Neural cell (in vitro differentiated cells): ENCODE results near the gene ZFYVE1. TPM values are rescaled to one million over a fixed set of nuclear protein-coding genes. Genes with fewer than 3 reads are reported as not detected.

Experiments used
- H2AFZ ChIP-seq: fragments of 200-600, 300-800 bp; sonication (generic), shearing (Covaris generic); 2 replicates; pipeline ENCODE4 v1.6.0; 2014; ENCODE audit warnings: low read depth, mild to moderate bottlenecking, antibody characterized with exemption, low read length, moderate library complexity
- H3F3A ChIP-seq: fragments of 200-600 bp; shearing (Covaris generic); 2 replicates; pipeline ENCODE4 v1.6.1; 2016; ENCODE audit warnings: mild to moderate bottlenecking, moderate library complexity, mixed read lengths, antibody characterized with exemption, low read length; ENCODE audit not compliant: insufficient read depth, poor library complexity, severe bottlenecking
- H3K27ac ChIP-seq: fragments of 200-600, 300-800 bp; sonication (generic), shearing (Covaris generic); 2 replicates; pipeline ENCODE4 v1.5.1; 2014; ENCODE audit warnings: mild to moderate bottlenecking, low read length, moderate library complexity
- H3K27me3 ChIP-seq: fragments of 300-800, 200-600 bp; sonication (generic), shearing (Covaris generic); 2 replicates; pipeline ENCODE4 v1.6.0; 2014; ENCODE audit warnings: mild to moderate bottlenecking, low read depth, low read length, moderate library complexity; ENCODE audit not compliant: insufficient read depth
- H3K36me3 ChIP-seq: fragments of 300-800, 200-600 bp; sonication (generic), shearing (Covaris generic); 2 replicates; pipeline ENCODE4 v1.5.1; 2014; ENCODE audit warnings: mild to moderate bottlenecking, antibody characterized with exemption, low read length, moderate library complexity; ENCODE audit not compliant: insufficient read depth
- H3K4me2 ChIP-seq: fragments of 300-800, 200-600 bp; sonication (generic), shearing (Covaris generic); 2 replicates; pipeline ENCODE4 v1.6.0; 2014; ENCODE audit warnings: mild to moderate bottlenecking, low read length
- H3K4me3 ChIP-seq: fragments of 300-800, 200-600 bp; sonication (generic), shearing (Covaris generic); 2 replicates; pipeline ENCODE4 v1.5.1; 2014; ENCODE audit warnings: mild to moderate bottlenecking, low read length, moderate library complexity
- H3K79me2 ChIP-seq: fragments of 200-600 bp; shearing (Covaris generic); replicated peaks from 2 replicates; pipeline ENCODE4 v1.6.0; 2014; ENCODE audit warnings: mild to moderate bottlenecking, low read length, moderate library complexity; ENCODE audit not compliant: insufficient read depth
- H3K9ac ChIP-seq: fragments of 300-800, 200-600 bp; sonication (generic), shearing (Covaris generic); 2 replicates; pipeline ENCODE4 v1.6.1; 2016; ENCODE audit warnings: mild to moderate bottlenecking, low read length, mixed read lengths
- H3K9me2 ChIP-seq: fragments of 200-600 bp; shearing (Covaris generic); 2 replicates; pipeline ENCODE4 v1.6.1; 2016; ENCODE audit warnings: mild to moderate bottlenecking, low read length, mixed read lengths; ENCODE audit not compliant: insufficient read depth
- H3K9me3 ChIP-seq: fragments of 200-600, 300-800 bp; sonication (generic), shearing (Covaris generic); 2 replicates; pipeline ENCODE4 v1.6.1; 2016; ENCODE audit warnings: mild to moderate bottlenecking, mixed run types, low read length, moderate library complexity, mixed read lengths
- H4K20me1 ChIP-seq: fragments of 200-600 bp; shearing (Covaris generic); 2 replicates; pipeline ENCODE4 v1.6.1; 2016; ENCODE audit warnings: mild to moderate bottlenecking, mixed run types; ENCODE audit not compliant: insufficient read depth
- EP300 ChIP-seq: fragments of 450-650 bp; conservative IDR thresholded peaks from 2 replicates; pipeline ENCODE4 v1.6.1; 2014; ENCODE audit warnings: antibody characterized with exemption, mild to moderate bottlenecking, moderate library complexity; ENCODE audit not compliant: poor library complexity, severe bottlenecking
- EZH2 ChIP-seq: fragments of 200-600, 300-800 bp; shearing (Covaris generic), sonication (generic); IDR thresholded peaks from 2 replicates; pipeline ENCODE4 v1.6.1; 2014; ENCODE audit warnings: antibody characterized with exemption, low read length, borderline replicate concordance, mild to moderate bottlenecking; ENCODE audit not compliant: insufficient read depth, poor library complexity, severe bottlenecking
- MXI1 ChIP-seq: fragments of 450-650 bp; conservative IDR thresholded peaks from 2 replicates; pipeline ENCODE4 v1.6.1; 2014; ENCODE audit warnings: antibody characterized with exemption, mild to moderate bottlenecking; ENCODE audit not compliant: poor library complexity, severe bottlenecking
- POLR2AphosphoS5 ChIP-seq: IDR thresholded peaks from 2 replicates; pipeline ENCODE4 v1.6.1; 2012
- RAD21 ChIP-seq: fragments of 450-650 bp; conservative IDR thresholded peaks from 2 replicates; pipeline ENCODE4 v1.6.1; 2014; ENCODE audit warnings: antibody characterized with exemption, mild to moderate bottlenecking, moderate library complexity
- SMC3 ChIP-seq: fragments of 450-650 bp; conservative IDR thresholded peaks from 2 replicates; pipeline ENCODE4 v1.6.1; 2014; ENCODE audit warnings: antibody characterized with exemption, mild to moderate bottlenecking, moderate library complexity; ENCODE audit not compliant: poor library complexity
- TAF1 ChIP-seq: IDR thresholded peaks from 2 replicates; pipeline ENCODE4 v1.6.1; 2012; ENCODE audit warnings: low read depth
- polyA plus RNA-seq: library from polyadenylated mRNA; depleted of rRNA; stranded (reverse); fragments of >200 nt; gene quantifications from 2 replicates; pipeline ENCODE4 v1.2.3, GENCODE V29; 2014
- TF ChIP-seq, protein P1 (sequence below): fragments of 450-650 bp; IDR thresholded peaks from 2 replicates; pipeline ENCODE4 v1.5.1; 2014; ENCODE audit warnings: antibody characterized with exemption, mild to moderate bottlenecking, moderate library complexity; ENCODE audit not compliant: poor library complexity, severe bottlenecking
- TF ChIP-seq, protein P2 (sequence below): IDR thresholded peaks from 2 replicates; pipeline ENCODE4 v1.6.1; 2012; ENCODE audit warnings: borderline replicate concordance

The ZFYVE1 gene
- polyA plus RNA-seq, 1 donor from 2014 or later: 13.1 TPM

DNA sequence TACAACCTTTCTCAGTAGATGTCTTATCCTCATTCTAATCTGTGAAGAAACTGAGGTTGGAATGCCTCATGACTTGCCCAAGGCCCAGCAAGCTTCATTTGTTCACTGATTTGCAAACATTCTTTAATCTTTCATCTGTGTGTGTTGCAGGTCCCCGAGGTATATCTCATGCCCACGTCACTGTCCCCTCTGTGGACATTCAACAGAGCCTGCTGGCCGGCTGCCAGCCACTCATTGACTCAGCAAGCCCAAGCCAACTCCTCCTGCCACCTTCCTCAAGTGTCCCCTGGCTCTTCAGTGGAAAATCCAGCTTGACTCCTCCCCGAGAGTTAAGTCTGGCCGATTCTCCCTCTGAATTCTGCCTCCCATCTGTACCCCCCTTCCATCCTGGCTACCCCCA, 102.6 kb downstream of the ZFYVE1 start:
- no peak overlapping the region for H2AFZ ChIP-seq
- H3K27ac ChIP-seq: no peak overlapping the region
- no peak overlapping the region for H3K4me2 ChIP-seq
- no peak overlapping the region for H3K4me3 ChIP-seq
- no peaks in the 10 kb centered on the region for H3K79me2 ChIP-seq
- no peaks in the 10 kb centered on the region for H3F3A ChIP-seq
- H3K9ac ChIP-seq: no peak overlapping the region
- no peaks in the 10 kb centered on the region for H4K20me1 ChIP-seq
- H3K27me3 ChIP-seq: no peaks in the 10 kb centered on the region
- H3K36me3 ChIP-seq: no peaks in the 10 kb centered on the region
- TF ChIP-seq, protein P1, sequence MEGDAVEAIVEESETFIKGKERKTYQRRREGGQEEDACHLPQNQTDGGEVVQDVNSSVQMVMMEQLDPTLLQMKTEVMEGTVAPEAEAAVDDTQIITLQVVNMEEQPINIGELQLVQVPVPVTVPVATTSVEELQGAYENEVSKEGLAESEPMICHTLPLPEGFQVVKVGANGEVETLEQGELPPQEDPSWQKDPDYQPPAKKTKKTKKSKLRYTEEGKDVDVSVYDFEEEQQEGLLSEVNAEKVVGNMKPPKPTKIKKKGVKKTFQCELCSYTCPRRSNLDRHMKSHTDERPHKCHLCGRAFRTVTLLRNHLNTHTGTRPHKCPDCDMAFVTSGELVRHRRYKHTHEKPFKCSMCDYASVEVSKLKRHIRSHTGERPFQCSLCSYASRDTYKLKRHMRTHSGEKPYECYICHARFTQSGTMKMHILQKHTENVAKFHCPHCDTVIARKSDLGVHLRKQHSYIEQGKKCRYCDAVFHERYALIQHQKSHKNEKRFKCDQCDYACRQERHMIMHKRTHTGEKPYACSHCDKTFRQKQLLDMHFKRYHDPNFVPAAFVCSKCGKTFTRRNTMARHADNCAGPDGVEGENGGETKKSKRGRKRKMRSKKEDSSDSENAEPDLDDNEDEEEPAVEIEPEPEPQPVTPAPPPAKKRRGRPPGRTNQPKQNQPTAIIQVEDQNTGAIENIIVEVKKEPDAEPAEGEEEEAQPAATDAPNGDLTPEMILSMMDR: no peak
- TF ChIP-seq EZH2: no peak
- no peak for TF ChIP-seq MXI1
- TF ChIP-seq TAF1: no peak
- TF ChIP-seq RAD21: no peak
- TF ChIP-seq, protein P2, sequence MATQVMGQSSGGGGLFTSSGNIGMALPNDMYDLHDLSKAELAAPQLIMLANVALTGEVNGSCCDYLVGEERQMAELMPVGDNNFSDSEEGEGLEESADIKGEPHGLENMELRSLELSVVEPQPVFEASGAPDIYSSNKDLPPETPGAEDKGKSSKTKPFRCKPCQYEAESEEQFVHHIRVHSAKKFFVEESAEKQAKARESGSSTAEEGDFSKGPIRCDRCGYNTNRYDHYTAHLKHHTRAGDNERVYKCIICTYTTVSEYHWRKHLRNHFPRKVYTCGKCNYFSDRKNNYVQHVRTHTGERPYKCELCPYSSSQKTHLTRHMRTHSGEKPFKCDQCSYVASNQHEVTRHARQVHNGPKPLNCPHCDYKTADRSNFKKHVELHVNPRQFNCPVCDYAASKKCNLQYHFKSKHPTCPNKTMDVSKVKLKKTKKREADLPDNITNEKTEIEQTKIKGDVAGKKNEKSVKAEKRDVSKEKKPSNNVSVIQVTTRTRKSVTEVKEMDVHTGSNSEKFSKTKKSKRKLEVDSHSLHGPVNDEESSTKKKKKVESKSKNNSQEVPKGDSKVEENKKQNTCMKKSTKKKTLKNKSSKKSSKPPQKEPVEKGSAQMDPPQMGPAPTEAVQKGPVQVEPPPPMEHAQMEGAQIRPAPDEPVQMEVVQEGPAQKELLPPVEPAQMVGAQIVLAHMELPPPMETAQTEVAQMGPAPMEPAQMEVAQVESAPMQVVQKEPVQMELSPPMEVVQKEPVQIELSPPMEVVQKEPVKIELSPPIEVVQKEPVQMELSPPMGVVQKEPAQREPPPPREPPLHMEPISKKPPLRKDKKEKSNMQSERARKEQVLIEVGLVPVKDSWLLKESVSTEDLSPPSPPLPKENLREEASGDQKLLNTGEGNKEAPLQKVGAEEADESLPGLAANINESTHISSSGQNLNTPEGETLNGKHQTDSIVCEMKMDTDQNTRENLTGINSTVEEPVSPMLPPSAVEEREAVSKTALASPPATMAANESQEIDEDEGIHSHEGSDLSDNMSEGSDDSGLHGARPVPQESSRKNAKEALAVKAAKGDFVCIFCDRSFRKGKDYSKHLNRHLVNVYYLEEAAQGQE: no peak
- no peaks in the 10 kb centered on the region for H3K9me2 ChIP-seq
- H3K9me3 ChIP-seq: no peaks in the 10 kb centered on the region

GRCh38 chr14:72921396-72921795, 105.5 kb downstream of the ZFYVE1 start:
- H2AFZ ChIP-seq: no peak overlapping the region
- H3K9me2 ChIP-seq: no peaks in the 10 kb centered on the region
- H3K79me2 ChIP-seq: no peaks in the 10 kb centered on the region
- no peaks in the 10 kb centered on the region for H3K9me3 ChIP-seq
- no peak overlapping the region for H3K9ac ChIP-seq
- H3K27ac ChIP-seq: no peak overlapping the region
- no peaks in the 10 kb centered on the region for H4K20me1 ChIP-seq
- no peaks in the 10 kb centered on the region for H3K27me3 ChIP-seq
- no peak overlapping the region for H3K4me3 ChIP-seq
- H3K36me3 ChIP-seq: no peaks in the 10 kb centered on the region
- TF ChIP-seq, protein P2: no peak
- TF ChIP-seq SMC3 (no peak), POLR2AphosphoS5 (no peak), MXI1 (no peak), RAD21 (no peak), TAF1 (no peak), EP300 (no peak)
- TF ChIP-seq, protein P1: no peak
- H3K4me2 ChIP-seq: no peak overlapping the region
- no peaks in the 10 kb centered on the region for H3F3A ChIP-seq
